ENCODE measurements around the gene PKD2. TPM values are rescaled to one million over a fixed set of nuclear protein-coding genes. Genes with fewer than 3 reads are reported as not detected.

The PKD2 gene
- total RNA-seq = 100 to 1,000 TPM in 2 of 4 donors, 10 to 100 TPM in 2; 79.1 to 128 (median 92.5) TPM

GRCh38 chr4:88007304-88008121, at the start of gene PKD2:
Gene PKD2 (plus strand): TSS chr4:88007635. CDS start chr4:88007734, 99 bp downstream.
- Histone ChIP-seq H3K9me3 (no peaks in the 10 kb centered on the region), H3K4me3 (peak within 1 kb of the TSS; percentile 95 to 97 (median 96)), H3K27ac (replicated peaks in 1 of 4) (peak within 1 kb of the TSS; percentile 93 to 96 (median 94)), H3K27me3 (no peaks in the 10 kb centered on the region), H3K36me3 (no peaks in the 10 kb centered on the region), H3K4me1 (peaks cover 31 to 59% (median 55%) of the 10 kb centered on the region in 4 donors)
- intact Hi-C loops (cut with DNase I) = loop anchor here (10.0 kb wide), 1 partner anchor 517 kb away; the partner anchor contains the start of gene PYURF
- 1% methylated on average over 14 of the region's 116 CpGs for WGBS
- TF ChIP-seq CTCF (IDR thresholded peaks at IDR 0.05) (no peak), POLR2AphosphoS5 (IDR thresholded peaks at IDR 0.05) (peak; percentile 56 to 87), POLR2A (IDR thresholded peaks at IDR 0.05; ENCODE audit: low read depth) (peak; percentile 26), EP300 (IDR thresholded peaks at IDR 0.05) (no peak)
- DNase-seq (ENCODE audit: extremely low spot score) = no peak

- intact Hi-C loops (cut with DNase I) = no loop called here
- no peak overlapping the region for H3K4me3 ChIP-seq
- 45% methylated on average over 1 of the region's 1 CpG for WGBS
Measured at GRCh38 chr4:87961993-87962392, 45.4 kb upstream of the PKD2 start.

GRCh38 chr4:87962398-87963146, 44.9 kb upstream of the PKD2 start:
- 75% methylated on average over 5 of the region's 5 CpGs for WGBS
- intact Hi-C loops (cut with DNase I) = no loop called here
- no peak for TF ChIP-seq CTCF (IDR thresholded peaks at IDR 0.05)
- TF ChIP-seq POLR2A (IDR thresholded peaks at IDR 0.05; ENCODE audit: low read depth) = no peak
- no peak for TF ChIP-seq POLR2AphosphoS5 (IDR thresholded peaks at IDR 0.05)
- no peak for TF ChIP-seq EP300 (IDR thresholded peaks at IDR 0.05)

More at GRCh38 chr4:87961993-87962392, 45.4 kb upstream of the PKD2 start:
- no peak for DNase-seq (ENCODE audit: extremely low spot score)
- no peaks in the 10 kb centered on the region for H3K4me1 ChIP-seq
- no peak overlapping the region for H3K27ac ChIP-seq (replicated peaks in 1 of 4)
- H3K9me3 ChIP-seq = no peaks in the 10 kb centered on the region
- H3K36me3 ChIP-seq = no peaks in the 10 kb centered on the region
- no peaks in the 10 kb centered on the region for H3K27me3 ChIP-seq
- no peak for TF ChIP-seq CTCF (IDR thresholded peaks at IDR 0.05)
- no peak for TF ChIP-seq POLR2A (IDR thresholded peaks at IDR 0.05; ENCODE audit: low read depth)
- TF ChIP-seq POLR2AphosphoS5 (IDR thresholded peaks at IDR 0.05) = no peak
- TF ChIP-seq EP300 (IDR thresholded peaks at IDR 0.05) = no peak

GRCh38 chr4:87965501-87965975, 41.9 kb upstream of the PKD2 start:
- no peaks in the 10 kb centered on the region for H3K9me3 ChIP-seq
- intact Hi-C loops (cut with DNase I) = no loop called here
- H3K4me1 ChIP-seq = no peaks in the 10 kb centered on the region
- no peak for TF ChIP-seq POLR2AphosphoS5 (IDR thresholded peaks at IDR 0.05)
- TF ChIP-seq EP300 (IDR thresholded peaks at IDR 0.05) = no peak
- no peak for TF ChIP-seq POLR2A (IDR thresholded peaks at IDR 0.05; ENCODE audit: low read depth)
- TF ChIP-seq CTCF (IDR thresholded peaks at IDR 0.05) = no peak
- H3K36me3 ChIP-seq = no peaks in the 10 kb centered on the region
- no peak overlapping the region for H3K4me3 ChIP-seq
- DNase-seq (ENCODE audit: extremely low spot score) = no peak
- H3K27me3 ChIP-seq = no peaks in the 10 kb centered on the region
- 92% methylated on average over 12 of the region's 21 CpGs for WGBS
- no peak overlapping the region for H3K27ac ChIP-seq (replicated peaks in 1 of 4)

More at GRCh38 chr4:87962398-87963146, 44.9 kb upstream of the PKD2 start:
- Histone ChIP-seq H3K27me3 (no peaks in the 10 kb centered on the region), H3K4me1 (no peaks in the 10 kb centered on the region), H3K36me3 (no peaks in the 10 kb centered on the region), H3K4me3 (no peak overlapping the region), H3K9me3 (no peaks in the 10 kb centered on the region), H3K27ac (replicated peaks in 1 of 4) (no peak overlapping the region)
- DNase-seq (ENCODE audit: extremely low spot score) = no peak
